ENCODE data around the gene FLYWCH1.
A peak's percentile ranks its signal among the peaks of the same experiment; 100 is the strongest.

The FLYWCH1 gene

DNA sequence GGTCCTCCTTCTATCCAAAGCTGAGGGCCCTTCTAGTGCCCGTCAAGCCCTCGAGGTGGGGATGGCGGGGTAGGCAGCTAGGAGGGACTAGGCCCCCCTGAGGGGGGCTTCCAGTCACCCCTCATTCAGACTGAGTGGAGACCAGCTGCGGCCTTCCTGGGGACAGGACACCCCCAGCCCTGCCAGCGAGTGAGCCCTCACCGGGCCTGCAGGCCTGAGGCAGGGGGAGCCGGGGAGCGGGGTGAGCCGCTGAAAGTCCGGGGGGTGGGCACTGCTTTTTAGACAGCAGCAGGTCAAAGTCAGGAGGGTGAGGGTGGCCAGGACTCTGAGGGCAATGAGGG lies 43.7 kb downstream of the FLYWCH1 start:
- DNase-seq = no peak

DNA sequence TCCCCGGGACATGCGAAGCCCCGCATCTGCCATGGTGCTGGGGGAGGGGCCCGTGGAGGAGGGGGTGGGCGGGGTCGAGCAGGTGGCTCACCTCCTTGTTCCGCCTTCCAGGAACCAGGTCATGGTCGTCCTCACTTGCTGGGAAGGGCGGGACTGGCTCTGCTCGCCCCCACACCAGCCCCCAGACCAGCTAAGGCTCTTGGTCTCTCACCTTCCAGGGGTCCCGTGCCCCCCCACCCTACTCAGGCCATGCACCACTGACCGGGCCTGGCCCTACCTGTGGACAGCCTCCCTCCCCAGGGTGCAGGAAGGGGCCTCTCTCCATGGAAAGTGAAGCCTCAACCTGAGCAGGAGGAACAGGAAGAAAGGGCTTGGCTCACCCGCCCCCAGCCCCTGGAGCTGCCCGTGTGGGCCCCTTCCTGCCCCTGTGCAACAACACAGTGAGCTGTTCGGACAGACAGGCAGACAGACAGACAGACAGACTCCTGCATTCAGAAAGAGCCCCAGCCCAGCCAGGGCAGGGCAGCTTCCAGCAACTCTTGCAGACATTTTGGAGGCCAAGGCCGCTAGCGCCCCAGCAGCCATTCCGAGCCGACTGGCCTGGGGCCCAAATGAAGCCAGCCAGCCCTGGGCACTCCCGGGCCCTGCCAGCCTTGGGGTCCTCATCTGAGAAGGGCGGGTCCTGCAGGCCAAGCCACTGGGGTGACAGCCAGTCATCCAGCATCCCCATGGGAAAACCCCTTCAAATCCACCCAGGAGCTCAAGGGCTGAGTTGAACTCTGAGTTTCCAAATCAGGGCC lies 44.2 kb downstream of the FLYWCH1 start:
- DNase-seq = no peak

- no peak for DNase-seq
Observed at GRCh38 chr16:2956579-2956956, 44.8 kb downstream of the FLYWCH1 start.

GRCh38 chr16:2959206-2959605 lies 47.5 kb downstream of the FLYWCH1 start:
- DNase-seq = no peak

DNA sequence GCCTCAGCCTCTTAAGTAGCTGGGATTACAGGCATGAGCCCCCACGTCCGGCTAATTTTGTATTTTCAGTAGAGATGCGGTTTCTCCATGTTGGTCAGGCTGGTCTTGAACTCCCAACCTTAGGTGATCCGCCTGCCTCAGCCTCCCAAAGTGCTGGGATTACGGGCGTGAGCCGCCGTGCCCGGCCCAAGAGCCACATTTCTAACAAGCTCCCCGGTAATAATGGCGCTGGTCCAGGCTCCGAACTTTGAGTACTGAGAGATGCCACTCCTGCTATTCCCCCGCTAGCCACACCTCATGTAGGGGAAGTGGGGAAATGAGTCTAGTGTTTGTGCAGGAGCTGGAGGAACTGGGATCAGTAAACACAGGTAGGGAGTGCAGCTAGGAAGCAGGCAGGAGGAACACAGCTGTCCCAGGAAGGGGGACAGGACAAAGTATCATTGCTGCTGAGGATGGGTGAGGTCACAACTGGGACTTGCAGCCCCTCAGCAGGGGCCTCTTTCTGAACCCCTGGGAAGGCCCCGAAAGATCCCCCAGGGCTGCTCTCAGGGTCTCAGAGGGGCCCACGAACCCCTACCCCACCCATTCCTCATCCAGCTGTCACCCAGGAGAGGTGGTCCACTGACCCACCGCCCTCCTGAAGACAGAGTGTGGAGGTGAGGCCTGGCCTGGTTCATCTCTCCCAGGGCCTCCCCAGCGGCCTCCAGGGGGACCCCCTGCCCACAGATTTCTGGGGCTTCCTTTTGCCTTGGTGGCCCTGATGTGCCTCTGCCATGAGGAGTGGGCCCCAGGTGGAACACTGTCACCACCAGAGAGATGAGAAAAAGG lies 48.7 kb downstream of the FLYWCH1 start:
- DNase-seq = no peak

- DNase-seq = no peak
Observed at GRCh38 chr16:2962334-2963073, 50.8 kb downstream of the FLYWCH1 start.

DNA sequence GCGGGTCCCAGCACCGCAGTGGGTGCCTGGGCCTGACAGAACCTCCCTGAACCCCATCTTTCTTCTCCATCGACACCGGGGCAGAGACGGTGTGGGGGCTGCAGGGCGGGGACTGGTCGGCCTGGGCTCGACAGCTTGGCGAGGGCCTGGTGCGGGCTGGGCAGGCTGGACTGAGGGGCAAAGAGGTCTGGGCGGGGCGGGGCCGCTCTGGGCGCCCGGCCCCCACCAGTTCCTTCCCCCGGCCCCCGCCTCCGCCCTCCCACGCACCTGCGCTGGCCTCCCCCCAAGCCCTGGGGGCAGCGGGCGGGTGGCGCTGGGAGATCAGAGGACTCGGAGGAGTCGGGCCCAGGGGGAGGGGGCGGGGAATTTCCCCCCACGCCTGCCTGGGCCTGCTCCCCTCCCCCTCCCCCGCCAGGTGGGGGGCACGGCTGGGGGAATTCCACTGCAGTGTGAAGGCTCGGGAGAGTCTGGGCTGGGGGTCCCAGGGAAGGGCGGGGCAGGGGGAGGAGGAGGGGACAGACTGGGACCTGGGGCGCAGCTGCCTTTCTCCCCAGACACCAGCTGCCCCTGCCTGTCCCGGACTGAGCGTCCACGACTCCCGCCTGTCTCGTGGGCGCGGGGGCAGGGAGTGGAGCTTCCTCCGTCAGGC lies 51.5 kb downstream of the FLYWCH1 start:
- peak; percentile 46 to 57 for DNase-seq

GRCh38 chr16:2963723-2964474 lies 52.2 kb downstream of the FLYWCH1 start, which contains the start of gene KREMEN2:
KREMEN2 (plus strand) TSS chr16:2964275; CDS start chr16:2964521, 246 bp downstream.
- peak in 1 of 2 donors; percentile 24 for DNase-seq

DNA sequence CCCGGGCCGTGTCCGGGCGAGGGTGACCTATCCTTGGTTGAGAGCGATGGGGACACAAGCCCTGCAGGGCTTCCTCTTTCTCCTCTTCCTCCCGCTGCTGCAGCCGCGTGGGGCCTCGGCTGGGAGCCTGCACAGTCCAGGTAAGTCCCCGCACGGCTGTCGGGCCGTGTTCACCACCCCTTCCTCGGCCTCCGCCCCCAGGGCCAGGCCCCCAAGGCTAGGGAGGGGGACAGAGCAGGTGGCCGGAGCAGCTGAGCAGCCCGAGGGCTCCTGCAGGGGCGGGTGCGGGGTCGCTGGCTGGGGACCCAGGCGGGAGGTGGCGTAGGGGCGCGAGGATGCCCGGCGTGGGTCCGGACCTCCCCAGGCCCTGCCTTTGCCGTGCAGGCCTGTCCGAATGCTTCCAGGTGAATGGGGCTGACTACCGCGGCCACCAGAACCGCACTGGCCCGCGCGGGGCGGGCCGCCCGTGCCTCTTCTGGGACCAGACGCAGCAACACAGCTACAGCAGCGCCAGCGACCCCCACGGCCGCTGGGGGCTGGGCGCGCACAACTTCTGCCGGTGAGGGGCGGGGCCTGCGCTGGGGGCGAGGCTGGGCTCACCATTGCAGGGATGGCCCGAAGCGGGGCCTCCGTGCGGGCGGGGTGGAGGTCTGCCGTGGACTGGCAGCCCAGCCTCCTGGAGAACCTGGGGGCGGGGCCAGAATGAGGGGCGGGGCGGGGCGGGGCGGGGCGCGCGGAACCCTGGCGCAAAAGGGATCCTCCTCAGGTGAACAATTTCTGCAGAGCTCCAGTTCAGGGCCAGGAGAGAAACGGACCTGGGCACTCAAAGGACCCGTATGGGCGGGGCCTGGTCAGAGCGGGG lies 53.0 kb downstream of the FLYWCH1 start:
- peak; percentile 68 to 71 for DNase-seq

DNA sequence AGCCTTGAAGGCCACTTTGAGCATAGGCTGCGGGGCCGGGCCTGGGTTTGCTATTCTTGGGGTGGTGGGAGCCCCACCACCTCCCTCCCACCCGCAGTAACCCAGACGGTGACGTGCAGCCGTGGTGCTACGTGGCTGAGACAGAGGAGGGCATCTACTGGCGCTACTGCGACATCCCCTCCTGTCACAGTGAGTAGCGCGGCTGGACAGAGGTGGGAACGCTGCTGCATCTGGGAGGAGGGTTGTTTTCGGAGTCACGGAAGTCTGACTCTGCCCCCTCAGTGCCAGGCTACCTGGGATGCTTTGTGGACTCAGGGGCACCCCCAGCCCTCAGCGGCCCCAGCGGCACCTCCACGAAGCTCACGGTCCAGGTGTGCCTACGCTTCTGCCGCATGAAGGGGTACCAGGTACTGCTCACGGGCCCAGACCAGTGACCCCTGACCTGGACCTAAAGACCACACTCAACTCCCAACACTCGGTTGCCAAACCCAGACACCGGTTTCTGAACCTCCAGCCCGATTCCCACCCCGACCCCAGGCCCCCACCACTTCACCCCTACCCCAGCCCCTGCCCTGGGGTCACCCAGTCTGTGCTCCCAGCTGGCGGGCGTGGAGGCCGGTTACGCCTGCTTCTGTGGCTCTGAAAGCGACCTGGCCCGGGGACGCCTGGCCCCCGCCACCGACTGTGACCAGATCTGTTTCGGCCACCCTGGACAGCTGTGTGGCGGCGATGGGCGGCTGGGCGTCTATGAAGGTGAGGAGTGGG lies 54.5 kb downstream of the FLYWCH1 start:
- DNase-seq = no peak

DNA sequence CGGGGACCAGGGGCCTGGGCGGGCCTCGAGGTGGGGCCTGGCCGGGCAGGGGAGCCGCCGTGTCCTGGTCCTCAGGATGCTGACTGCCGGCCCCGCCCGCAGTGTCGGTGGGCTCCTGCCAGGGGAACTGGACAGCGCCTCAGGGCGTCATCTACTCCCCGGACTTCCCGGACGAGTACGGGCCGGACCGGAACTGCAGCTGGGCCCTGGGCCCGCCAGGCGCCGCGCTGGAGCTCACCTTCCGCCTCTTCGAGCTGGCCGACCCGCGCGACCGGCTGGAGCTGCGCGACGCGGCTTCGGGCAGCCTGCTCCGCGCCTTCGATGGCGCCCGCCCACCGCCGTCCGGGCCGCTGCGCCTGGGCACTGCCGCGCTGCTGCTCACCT lies 55.1 kb downstream of the FLYWCH1 start:
- DNase-seq = no peak

DNA sequence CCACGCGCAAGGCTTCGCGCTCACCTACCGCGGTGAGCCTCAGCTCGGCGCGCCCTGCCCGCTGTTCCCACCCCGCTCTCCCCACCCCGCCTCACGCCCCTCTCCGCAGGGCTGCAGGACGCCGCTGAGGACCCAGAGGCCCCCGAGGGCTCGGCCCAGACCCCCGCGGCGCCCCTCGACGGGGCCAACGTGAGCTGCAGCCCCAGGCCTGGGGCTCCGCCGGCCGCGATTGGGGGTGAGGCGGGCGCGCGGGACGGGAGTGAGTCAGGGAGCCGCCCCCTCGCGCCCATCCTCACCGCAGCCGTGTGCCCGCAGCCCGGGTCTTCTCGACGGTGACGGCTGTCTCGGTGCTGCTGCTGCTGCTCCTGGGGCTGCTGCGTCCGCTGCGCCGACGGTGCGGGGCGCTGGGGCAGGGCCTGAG lies 55.5 kb downstream of the FLYWCH1 start:
- no peak for DNase-seq

- DNase-seq = no peak
Observed at GRCh38 chr16:2967721-2968161, 56.0 kb downstream of the FLYWCH1 start.

GRCh38 chr16:2968368-2968737 lies 56.6 kb downstream of the FLYWCH1 start:
- peak in 1 of 2 donors; percentile 51 for DNase-seq

DNA sequence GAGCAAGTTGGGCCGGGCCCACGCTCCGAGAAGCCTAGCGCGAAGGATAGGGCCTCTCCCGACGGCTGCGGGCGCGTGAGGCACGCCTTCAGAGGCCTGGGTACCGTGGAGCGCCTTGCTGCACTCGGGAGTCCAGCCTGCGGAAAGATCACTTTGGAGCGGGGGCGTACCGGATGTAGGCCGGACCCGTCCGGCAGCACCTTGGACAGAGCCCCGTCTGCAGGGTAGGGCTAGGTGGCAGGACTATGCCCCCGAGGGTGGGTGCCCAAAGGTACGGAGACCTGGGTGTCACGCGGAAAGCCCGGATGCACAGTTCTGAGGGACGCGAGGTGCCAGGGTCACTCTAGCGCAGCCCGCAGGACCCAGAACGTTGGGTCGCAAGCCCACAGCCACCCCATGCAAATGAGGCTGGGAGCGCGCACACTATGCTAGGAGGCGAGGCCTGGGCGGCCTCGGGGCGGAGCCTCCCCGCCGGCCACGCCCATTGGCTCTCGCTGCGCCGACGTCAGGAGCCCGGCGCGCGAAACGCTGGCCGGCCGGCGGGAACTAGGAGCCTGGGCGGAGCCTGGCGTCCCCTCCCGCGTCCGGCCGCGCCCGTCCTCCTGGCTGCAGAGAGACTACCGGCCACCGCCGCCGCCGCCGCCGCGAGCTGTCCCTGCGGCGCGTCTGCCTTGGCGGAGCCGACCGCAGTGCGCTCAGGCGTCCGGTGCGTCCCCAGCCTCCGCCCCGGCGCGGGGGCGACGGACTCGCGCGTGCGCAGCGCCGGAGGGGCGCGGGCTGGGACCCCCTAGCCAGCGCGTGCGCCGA lies 57.2 kb downstream of the FLYWCH1 start, which contains the start of gene PAQR4:
Gene PAQR4 (plus strand): TSS at position 611 of the 807 bp plus-strand sequence. CDS start 327 bp downstream, outside the sequence.
- DNase-seq = peak; percentile 82 to 84

DNA sequence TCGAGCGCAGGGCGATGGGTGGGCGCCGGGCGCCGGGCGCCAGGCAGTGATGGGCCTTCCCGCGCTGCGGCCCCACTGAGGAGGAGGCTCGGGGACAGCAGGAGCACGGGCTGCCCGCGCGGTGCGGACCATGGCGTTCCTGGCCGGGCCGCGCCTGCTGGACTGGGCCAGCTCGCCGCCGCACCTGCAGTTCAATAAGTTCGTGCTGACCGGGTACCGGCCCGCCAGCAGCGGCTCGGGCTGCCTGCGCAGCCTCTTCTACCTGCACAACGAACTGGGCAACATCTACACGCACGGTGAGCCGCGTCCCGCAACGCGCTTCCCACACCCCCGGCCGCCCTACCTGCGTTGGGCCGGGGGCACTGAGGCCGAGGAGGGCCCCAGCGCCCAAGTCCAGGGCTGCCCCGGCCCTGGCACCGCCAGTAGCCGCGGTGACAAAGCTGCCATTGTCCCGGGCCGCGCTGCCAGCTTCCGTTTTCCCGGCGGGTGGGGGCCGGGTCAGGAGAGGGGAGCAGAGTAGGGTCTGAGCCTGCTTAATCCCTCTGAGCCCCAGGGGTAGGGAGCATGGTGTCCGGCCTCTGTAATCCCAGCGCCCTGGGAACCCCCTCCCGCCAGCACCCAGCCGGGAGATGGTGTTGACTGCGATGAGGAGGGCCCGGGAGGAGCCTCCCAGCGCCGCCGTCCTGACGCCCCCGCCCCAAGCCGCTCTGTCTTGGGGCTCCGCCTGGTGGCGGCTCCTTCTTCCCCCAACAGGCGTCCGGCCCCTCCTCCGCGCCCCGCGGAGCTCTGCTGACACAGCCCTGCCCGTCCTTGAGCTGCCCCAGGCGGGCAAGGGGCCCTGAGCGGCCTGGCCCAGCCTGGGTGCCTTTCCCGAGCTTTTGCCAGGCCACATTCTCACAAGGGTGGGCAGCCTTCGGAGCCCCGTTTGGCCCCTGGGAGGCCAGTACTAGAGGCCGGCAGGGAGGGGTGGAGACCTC lies 58.1 kb downstream of the FLYWCH1 start:
- peak; percentile 63 to 64 for DNase-seq

DNA sequence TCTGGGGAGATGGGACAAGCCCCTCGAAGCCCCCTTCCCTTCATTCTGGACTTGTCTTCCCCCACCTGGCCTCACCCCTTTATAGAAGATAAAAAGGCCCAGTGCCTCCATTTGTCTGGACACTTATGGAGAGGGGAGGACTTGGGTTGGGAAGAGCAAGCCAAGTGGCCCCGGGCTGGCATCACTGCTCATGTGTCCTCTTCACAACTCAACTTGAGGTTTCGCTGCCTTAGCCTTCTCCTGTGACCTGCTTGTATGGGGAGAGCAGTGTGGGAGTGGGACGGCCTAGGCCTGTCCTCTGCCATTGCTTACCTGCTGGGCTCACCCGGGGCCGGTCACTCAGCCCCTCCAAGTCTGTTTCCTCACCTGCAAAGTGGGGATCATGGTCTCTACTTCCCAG lies 58.8 kb downstream of the FLYWCH1 start:
- no peak for DNase-seq

All from CD4-positive, alpha-beta T cell treated with Interleukin-4 for 1 hour (primary cell).